A549 (cell line): ENCODE results near the gene FILIP1L. TPM values are rescaled to one million over a fixed set of nuclear protein-coding genes. Genes with fewer than 3 reads are reported as not detected.

Experiments
- ATAC-seq, 2 experiments: fragments of 200-7000 bp in 1 of 2; fragments of >200 bp in 1 of 2; cut with Nextera tagmentation in 1 of 2; cut with Tn5 transposase in 1 of 2; 3 replicates each; pipeline versions ENCODE4 v1.8.0 to v1.9.1; 2018 to 2020; ENCODE audit warnings: mild to moderate bottlenecking in 1 of 2, moderate library complexity in 1 of 2
- CTCF ChIA-PET: fragments of 300-600 bp; sonication (Branson Sonifier 250); formaldehyde crosslinking; extraction: SDS; loops from one replicate; lab custom pipeline; 2021; ENCODE audit warnings: antibody characterized with exemption, inconsistent platforms; lab: Yijun Ruan, JAX
- POLR2A ChIA-PET: fragments of 350-600 bp; formaldehyde crosslinking; extraction: SDS; loops from one replicate; lab custom pipeline; 2021; ENCODE audit warnings: antibody characterized with exemption, inconsistent platforms; lab: Yijun Ruan, JAX
- DNase-seq, 2 experiments: peaks; one replicate each; pipeline versions ENCODE4 v3.0.0 to v3.0.0-alpha.2; 2011 to 2016; ENCODE audit warnings: low read depth in 1 of 2, low spot score in 1 of 2
- FAIRE-seq: peaks from 2 replicates; lab custom pipeline; 2011; peaks lifted over from hg19 to GRCh38; lab: Jason Lieb, UNC
- H3K27ac ChIP-seq, 2 experiments: fragments of >200 bp; sonication (Bioruptor Twin); formaldehyde crosslinking; 3 replicates each; pipeline ENCODE4 v1.5.1; 2016 to 2017
- H3K4me1 ChIP-seq: fragments of >200 bp; sonication (Bioruptor Twin); formaldehyde crosslinking; 3 replicates; pipeline ENCODE4 v1.6.1; 2016
- H3K4me2 ChIP-seq: fragments of >200 bp; sonication (Bioruptor Twin); formaldehyde crosslinking; 3 replicates; pipeline ENCODE4 v1.6.1; 2016
- H3K4me3 ChIP-seq: fragments of >200 bp; sonication (Bioruptor Twin); formaldehyde crosslinking; 3 replicates; pipeline ENCODE4 v1.5.1; 2016
- H3K9me3 ChIP-seq: fragments of >200 bp; sonication (Bioruptor Twin); formaldehyde crosslinking; 3 replicates; pipeline ENCODE4 v1.6.1; 2016
- BHLHE40 ChIP-seq: IDR thresholded peaks from 2 replicates; pipeline ENCODE4 v1.6.1; 2012; ENCODE audit warnings: low read depth, low read length, inconsistent platforms
- CEBPB ChIP-seq, 2 experiments: fragments of >200 bp in 1 of 2; sonication (Bioruptor Twin) in 1 of 2; formaldehyde crosslinking in 1 of 2; IDR thresholded peaks; 2 replicates each; pipeline ENCODE4 v1.6.1; 2012 to 2016
- CHD2 ChIP-seq: fragments of 150-350 bp; IDR thresholded peaks from 2 replicates; pipeline ENCODE4 v1.6.1; 2014; ENCODE audit warnings: low read length; ENCODE audit not compliant: partially characterized antibody
- E2F6 ChIP-seq: IDR thresholded peaks from 2 replicates; pipeline ENCODE4 v1.6.1; 2012; ENCODE audit warnings: low read depth, borderline replicate concordance
- ELK1 ChIP-seq: fragments of 150-350 bp; IDR thresholded peaks from 2 replicates; pipeline ENCODE4 v1.6.1; 2014; ENCODE audit warnings: low read depth, mild to moderate bottlenecking, low read length
- ESRRA ChIP-seq: fragments of 150-350 bp; IDR thresholded peaks from 2 replicates; pipeline ENCODE4 v1.6.1; 2014; ENCODE audit warnings: mild to moderate bottlenecking, low read length, borderline replicate concordance
- HDAC2 ChIP-seq: fragments of 200-600 bp; sonication (generic); IDR thresholded peaks from 2 replicates; pipeline ENCODE4 v1.6.1; 2016
- HEYL ChIP-seq: fragments of 250-450 bp; sonication (Bioruptor Pico); IDR thresholded peaks from 2 replicates; pipeline ENCODE4 v1.8.0; 2021; ENCODE audit warnings: mild to moderate bottlenecking, moderate library complexity
- HMGXB4 ChIP-seq: fragments of 250-450 bp; sonication (Bioruptor Pico); IDR thresholded peaks from 2 replicates; pipeline ENCODE4 v1.5.0; 2021; ENCODE audit warnings: mild to moderate bottlenecking, moderate library complexity, borderline replicate concordance
- HOXA7 ChIP-seq: fragments of 250-450 bp; sonication (Bioruptor Pico); IDR thresholded peaks from 2 replicates; pipeline ENCODE4 v1.5.0; 2020; ENCODE audit warnings: mild to moderate bottlenecking, moderate library complexity
- HOXB13 ChIP-seq: fragments of 250-450 bp; sonication (Bioruptor Pico); IDR thresholded peaks from 2 replicates; pipeline ENCODE4 v1.5.0; 2020; ENCODE audit warnings: low read depth, mild to moderate bottlenecking, moderate library complexity
- JUNB ChIP-seq: fragments of >200 bp; sonication (Bioruptor Twin); formaldehyde crosslinking; IDR thresholded peaks from 2 replicates; pipeline ENCODE4 v1.6.1; 2016
- KDM1A ChIP-seq: fragments of 200-600 bp; sonication (generic); IDR thresholded peaks from 2 replicates; pipeline ENCODE4 v1.6.1; 2016; ENCODE audit warnings: low read depth, mild to moderate bottlenecking
- KDM5A ChIP-seq: fragments of 200-600 bp; sonication (generic); IDR thresholded peaks from 2 replicates; pipeline ENCODE4 v1.6.1; 2016; ENCODE audit warnings: antibody characterized with exemption, mild to moderate bottlenecking
- MAFK ChIP-seq: fragments of 450-650 bp; IDR thresholded peaks from 2 replicates; pipeline ENCODE4 v1.6.1; 2014; ENCODE audit not compliant: partially characterized antibody
- MYC ChIP-seq: IDR thresholded peaks from 2 replicates; pipeline ENCODE4 v1.6.1; 2012; ENCODE audit warnings: mild to moderate bottlenecking, inconsistent platforms, low read length, improper control_type of control experiment, borderline replicate concordance
- NR3C1 ChIP-seq: fragments of >200 bp; sonication (Bioruptor Twin); formaldehyde crosslinking; IDR thresholded peaks from 3 replicates; pipeline ENCODE4 v1.6.1; 2017
- PBX3 ChIP-seq: IDR thresholded peaks from 2 replicates; pipeline ENCODE4 v1.6.1; 2012
- PHF8 ChIP-seq: fragments of 200-600 bp; sonication (generic); IDR thresholded peaks from 2 replicates; pipeline ENCODE4 v1.6.1; 2016; ENCODE audit warnings: low read depth, mild to moderate bottlenecking, antibody characterized with exemption, moderate library complexity, borderline replicate concordance
- POLR2AphosphoS2 ChIP-seq: conservative IDR thresholded peaks from 2 replicates; pipeline ENCODE4 v1.6.1; 2012; ENCODE audit warnings: low read length, improper control_type of control experiment, inconsistent platforms
- REST ChIP-seq: fragments of 200-600 bp; sonication (generic); IDR thresholded peaks from 2 replicates; pipeline ENCODE4 v1.6.1; 2016; ENCODE audit warnings: antibody characterized with exemption, mild to moderate bottlenecking, moderate library complexity
- SMC3 ChIP-seq: fragments of >200 bp; sonication (Bioruptor Twin); formaldehyde crosslinking; IDR thresholded peaks from 3 replicates; pipeline ENCODE4 v1.6.1; 2018; ENCODE audit warnings: inconsistent platforms
- TFCP2L1 ChIP-seq: fragments of 250-450 bp; sonication (Bioruptor Pico); IDR thresholded peaks from 2 replicates; pipeline ENCODE4 v1.5.0; 2021; ENCODE audit warnings: mild to moderate bottlenecking
- USF2 ChIP-seq: fragments of 450-650 bp; IDR thresholded peaks from 2 replicates; pipeline ENCODE4 v1.6.1; 2014; ENCODE audit warnings: antibody characterized with exemption
- ZFP36 ChIP-seq: fragments of 450-650 bp; IDR thresholded peaks from 2 replicates; pipeline ENCODE4 v1.6.1; 2014; ENCODE audit warnings: borderline replicate concordance; ENCODE audit not compliant: partially characterized antibody
- WGBS: methylation state at CpG from one replicate; pipeline ENCODE4 v1.1.6; 2017; ENCODE audit errors: missing lambda C conversion rate; 5-methylcytosine and 5-hydroxymethylcytosine counted together
- polyA plus RNA-seq, 4 experiments: library from polyadenylated mRNA; depleted of rRNA in 3 of 4; stranded (reverse); fragments of >200 nt; fragmentation: RNase III in 1 of 4; extraction: RNeasy Plus Mini Kit Qiagen cat#74134 plus additional on column Dnase treatment in 1 of 4; gene quantifications; 2 replicates in 3 of 4; 3 replicates in 1 of 4; pipeline ENCODE4 v1.2.3, GENCODE V29; 2011 to 2017

FILIP1L gene
- polyA plus RNA-seq, 2 of the 4 experiments (the other 2 are of a cell fraction): 0.19 to 0.45 TPM

- ATAC-seq (no peak), FAIRE-seq (no peak), DNase-seq (no peak)
- ChIA-PET POLR2A (no interaction called here), CTCF (interaction anchor here (1.1 kb wide), 1 partner anchor 176 kb away, joined by 3 read pairs; no protein-coding TSS in a partner anchor)
- H3K4me2 ChIP-seq: no peak overlapping the region
- H3K4me3 ChIP-seq: no peak overlapping the region
- 0 out of 3 replicates have a peak, but pooled peaks cover 2% of the 10 kb centered on the region for H3K4me1 ChIP-seq
- 0 out of 3 replicates have a peak, but pooled peaks cover 4% of the 10 kb centered on the region for H3K9me3 ChIP-seq
- 96% methylated on average over 1 of the region's 1 CpG for WGBS
- TF ChIP-seq HOXB13 (CRISPR knock-in tag) (no peak), ZFP36 (no peak), KDM1A (no peak), HDAC2 (no peak), KDM5A (no peak), BHLHE40 (no peak), PBX3 (no peak), CEBPB (IDR thresholded peaks at IDR 0.05) (no peak), POLR2AphosphoS2 (no peak), MYC (no peak)
- no peak overlapping the region for H3K27ac ChIP-seq
Measured at GRCh38 chr3:100019719-100020118, 94.6 kb downstream of the FILIP1L start.

GRCh38 chr3:100018806-100019205 lies 95.5 kb downstream of the FILIP1L start:
- CTCF ChIA-PET: interaction anchor here (1.1 kb wide), 1 partner anchor 175 kb away, joined by 3 read pairs; no protein-coding TSS in a partner anchor
- TF ChIP-seq ELK1 (no peak), E2F6 (no peak), HMGXB4 (CRISPR knock-in tag) (no peak), HOXA7 (CRISPR knock-in tag) (no peak), SMC3 (no peak), HDAC2 (no peak), USF2 (no peak), PBX3 (no peak), ESRRA (no peak), JUNB (no peak), TFCP2L1 (CRISPR knock-in tag) (no peak), CHD2 (no peak), HEYL (CRISPR knock-in tag) (no peak), NR3C1 (no peak), PHF8 (no peak), REST (no peak), MAFK (no peak)
- DNase-seq (no peak), ATAC-seq (no peak), FAIRE-seq (no peak)
- Histone ChIP-seq H3K4me2 (no peak overlapping the region), H3K4me1 (no peaks in the 10 kb centered on the region), H3K4me3 (no peak overlapping the region), H3K9me3 (0 out of 3 replicates have a peak, but pooled peaks cover 6% of the 10 kb centered on the region), H3K27ac (no peak overlapping the region)
- POLR2A ChIA-PET: no interaction called here
